Activated CD8-positive, alpha-beta memory T cell treated with anti-CD3 and anti-CD28 coated beads, Interleukin-2, amount 50 U/mL, for 4 hours (primary cell): ENCODE results near the gene PRM2.

Source experiments
- DNase-seq: peaks from one replicate; pipeline ENCODE4 v3.0.0-alpha.2; 2020

The PRM2 gene

DNA sequence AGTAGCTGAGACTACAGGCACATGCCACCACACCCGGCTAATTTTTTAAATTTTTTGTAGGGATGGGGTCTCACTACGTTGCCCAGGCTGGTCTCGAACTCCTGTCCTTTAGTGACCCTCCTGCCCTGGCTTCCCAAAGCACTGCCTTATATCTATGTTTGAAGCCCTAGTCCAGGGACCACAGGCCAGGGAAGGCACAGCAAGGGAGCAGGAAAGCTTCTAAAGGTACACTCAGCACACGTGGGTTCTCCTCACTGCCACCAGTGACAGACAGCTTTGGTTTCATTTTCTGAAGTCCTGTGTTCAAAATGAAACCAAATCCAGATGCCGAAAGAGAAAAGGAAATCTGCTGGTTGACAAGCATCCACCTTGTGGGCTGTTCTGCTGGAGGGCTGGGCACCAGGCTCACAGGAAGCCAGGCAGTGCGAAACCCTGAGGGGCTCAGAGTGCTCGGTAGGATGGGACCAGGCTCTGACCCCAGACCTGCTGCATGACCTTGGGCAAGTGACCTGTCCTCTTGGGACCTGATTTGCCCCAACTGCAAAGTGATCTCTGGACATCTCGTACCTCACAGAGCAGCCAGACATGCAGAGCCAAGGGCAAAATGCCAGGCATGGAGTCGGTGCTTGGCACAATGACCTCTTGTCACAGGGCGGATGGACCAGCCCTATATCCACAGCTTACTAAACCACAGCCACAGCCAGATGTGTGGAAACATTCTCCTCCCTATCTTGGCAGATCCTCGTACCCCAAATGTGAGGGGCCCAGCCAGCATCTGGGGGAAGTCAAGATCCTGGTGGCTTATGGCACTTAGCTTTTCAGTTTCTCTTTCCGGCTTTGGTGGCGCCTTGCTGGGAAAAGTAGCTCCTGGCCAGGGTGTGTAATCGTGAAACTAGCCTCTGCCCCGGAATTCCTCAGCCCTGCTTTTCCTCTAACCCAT is 17.5 kb downstream of the PRM2 start:
- DNase-seq, result no peak

- DNase-seq, result peak; percentile 61
These were observed 18.9 kb downstream of the PRM2 start for GRCh38 chr16:11257131-11257938.

- peak; percentile 42 for DNase-seq
These were observed 19.6 kb downstream of the PRM2 start for GRCh38 chr16:11256661-11257130.

- DNase-seq, result peak; percentile 88
These were observed 20.3 kb downstream of the PRM2 start, which contains the start of gene SOCS1 for GRCh38 chr16:11255737-11256660. Gene SOCS1, minus strand, starts transcription at chr16:11256204. Its CDS starts 726 bp downstream, at chr16:11255478.

DNA sequence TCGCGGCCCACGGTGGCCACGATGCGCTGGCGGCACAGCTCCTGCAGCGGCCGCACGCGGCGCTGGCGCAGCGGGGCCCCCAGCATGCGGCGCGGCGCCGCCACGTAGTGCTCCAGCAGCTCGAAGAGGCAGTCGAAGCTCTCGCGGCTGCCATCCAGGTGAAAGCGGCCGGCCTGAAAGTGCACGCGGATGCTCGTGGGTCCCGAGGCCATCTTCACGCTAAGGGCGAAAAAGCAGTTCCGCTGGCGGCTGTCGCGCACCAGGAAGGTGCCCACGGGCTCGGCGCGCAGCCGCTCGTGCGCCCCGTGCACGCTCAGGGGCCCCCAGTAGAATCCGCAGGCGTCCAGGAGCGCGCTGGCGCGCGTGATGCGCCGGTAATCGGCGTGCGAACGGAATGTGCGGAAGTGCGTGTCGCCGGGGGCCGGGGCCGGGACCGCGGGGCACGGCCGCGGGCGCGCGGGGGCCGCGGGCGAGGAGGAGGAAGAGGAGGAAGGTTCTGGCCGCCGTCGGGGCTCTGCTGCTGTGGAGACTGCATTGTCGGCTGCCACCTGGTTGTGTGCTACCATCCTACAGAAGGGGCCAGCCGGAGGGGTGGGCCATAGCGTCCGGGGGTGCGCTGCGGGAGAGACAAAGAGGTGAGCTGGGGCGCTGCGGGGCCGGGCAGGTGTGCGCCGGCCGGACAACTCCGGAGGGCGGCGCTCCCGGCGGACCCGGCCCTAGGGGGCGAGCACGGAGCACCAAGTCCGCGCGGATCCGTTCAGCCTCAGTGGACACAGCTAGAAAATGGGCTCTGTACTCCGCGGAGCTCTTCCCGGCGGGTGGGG is 21.2 kb downstream of the PRM2 start:
- peak; percentile 64 for DNase-seq

- DNase-seq, result no peak
These were observed 22.0 kb downstream of the PRM2 start for GRCh38 chr16:11253995-11254912.

DNA sequence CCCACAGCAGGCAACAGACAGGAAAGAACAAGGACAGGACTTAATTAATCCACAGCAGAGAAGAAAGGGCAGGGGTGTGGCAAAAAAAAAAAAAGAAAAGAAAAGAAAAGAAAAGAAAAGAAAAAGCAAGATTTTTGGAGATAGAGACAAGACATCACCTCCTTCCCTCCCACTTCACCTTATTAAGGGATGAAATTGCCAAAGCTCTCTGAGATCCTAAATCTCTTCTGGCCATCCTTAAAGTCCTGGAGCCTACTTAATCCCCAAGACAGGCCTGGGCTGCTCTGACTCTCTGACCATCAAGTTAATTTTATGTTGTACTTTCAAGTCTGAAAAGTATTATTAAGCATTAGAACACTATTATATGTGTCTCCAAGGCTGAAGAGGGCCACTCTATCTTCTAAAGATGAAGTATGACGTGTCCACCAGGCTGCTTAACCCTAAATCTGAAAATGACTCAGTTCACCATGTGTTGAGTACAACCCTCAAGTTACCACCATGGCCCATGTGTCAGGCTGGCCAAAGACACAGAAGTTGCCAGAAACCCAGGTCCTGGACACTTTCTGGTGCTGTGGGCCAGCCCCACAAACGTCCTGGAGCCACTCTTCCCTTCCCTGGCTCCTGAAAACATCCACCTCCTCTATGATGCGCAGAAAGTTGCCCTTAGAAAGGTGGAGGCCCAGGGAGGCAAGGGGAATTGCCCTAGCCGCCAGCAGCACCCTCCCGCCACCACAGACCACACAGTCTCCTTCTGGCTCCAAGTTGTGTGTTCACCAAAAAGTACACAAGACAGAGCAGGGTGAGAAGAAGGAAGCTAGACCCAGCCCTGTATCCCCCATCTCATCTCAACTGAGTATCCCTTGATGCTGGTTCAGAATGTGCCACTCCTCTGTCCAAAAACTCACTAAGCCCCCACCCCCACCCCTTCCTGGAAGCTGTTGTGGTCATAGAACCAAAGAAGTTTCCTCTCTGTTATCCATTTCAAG is 23.0 kb downstream of the PRM2 start:
- DNase-seq, result peak; percentile 49

DNA sequence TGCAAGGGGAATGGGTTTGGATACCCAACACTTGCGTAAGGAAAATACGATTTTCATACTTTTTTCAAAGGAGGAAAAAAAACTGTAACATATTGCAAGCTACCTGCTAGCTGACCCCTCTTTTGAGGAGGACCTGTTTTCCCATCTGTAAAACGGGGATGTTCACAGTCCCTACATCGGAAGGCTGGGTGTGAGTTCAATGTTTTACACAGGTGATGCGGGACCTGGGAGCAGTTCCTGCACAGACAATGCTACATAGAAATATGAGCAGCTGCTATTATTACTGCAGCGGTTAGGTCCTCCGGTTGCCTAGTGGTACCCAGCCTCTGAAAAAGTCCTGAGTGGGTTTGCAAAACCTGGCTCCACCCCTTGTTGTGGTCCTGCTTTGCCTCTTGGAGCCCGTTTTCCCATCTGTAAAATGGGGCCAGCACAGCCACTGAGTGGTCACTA is 23.8 kb downstream of the PRM2 start:
- DNase-seq, result no peak

DNA sequence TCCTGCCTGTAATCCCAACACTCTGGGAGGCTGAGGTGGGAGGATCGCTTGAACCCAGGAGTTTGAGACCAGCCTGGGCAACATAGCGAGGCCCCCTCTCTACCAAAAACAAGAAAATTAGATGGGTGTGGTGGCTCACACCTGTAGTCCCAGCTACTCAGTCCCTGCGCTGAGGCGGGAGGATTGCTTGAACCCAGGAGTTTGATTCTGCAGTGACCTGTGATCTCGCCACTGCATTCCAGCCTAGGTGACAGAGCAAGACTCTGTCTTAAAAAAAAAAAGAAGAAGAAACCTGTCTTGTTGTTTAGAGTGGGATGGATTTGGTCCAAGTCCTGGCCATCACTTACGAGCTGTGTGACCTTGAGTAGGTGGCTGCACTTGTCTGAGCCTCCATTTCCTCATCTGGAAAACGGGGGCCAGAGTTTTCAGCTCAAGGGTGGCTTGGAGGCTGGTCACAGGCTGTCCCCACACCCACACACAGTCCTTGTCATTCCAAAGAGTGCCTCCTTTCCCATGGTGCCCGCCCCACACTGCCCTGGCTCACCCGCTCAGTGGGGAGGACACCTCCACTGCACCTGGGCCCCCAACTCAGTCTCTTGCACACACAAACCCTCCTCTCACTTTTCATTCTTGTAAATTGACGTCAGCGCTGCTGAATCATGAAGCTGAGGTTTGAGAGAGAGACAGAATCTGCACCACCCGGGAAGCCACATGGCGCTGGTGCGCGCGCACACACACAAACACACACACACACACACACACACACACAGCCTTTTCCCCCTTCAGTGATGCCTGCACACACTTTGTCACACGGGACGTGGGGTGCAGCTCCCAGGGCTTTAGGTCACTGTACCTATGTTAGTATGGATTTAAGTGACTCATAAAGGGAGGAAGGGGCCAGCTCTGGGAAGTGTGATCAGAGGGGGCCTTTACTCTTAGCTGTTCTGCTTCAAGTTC is 24.5 kb downstream of the PRM2 start:
- DNase-seq, result peak; percentile 81

DNA sequence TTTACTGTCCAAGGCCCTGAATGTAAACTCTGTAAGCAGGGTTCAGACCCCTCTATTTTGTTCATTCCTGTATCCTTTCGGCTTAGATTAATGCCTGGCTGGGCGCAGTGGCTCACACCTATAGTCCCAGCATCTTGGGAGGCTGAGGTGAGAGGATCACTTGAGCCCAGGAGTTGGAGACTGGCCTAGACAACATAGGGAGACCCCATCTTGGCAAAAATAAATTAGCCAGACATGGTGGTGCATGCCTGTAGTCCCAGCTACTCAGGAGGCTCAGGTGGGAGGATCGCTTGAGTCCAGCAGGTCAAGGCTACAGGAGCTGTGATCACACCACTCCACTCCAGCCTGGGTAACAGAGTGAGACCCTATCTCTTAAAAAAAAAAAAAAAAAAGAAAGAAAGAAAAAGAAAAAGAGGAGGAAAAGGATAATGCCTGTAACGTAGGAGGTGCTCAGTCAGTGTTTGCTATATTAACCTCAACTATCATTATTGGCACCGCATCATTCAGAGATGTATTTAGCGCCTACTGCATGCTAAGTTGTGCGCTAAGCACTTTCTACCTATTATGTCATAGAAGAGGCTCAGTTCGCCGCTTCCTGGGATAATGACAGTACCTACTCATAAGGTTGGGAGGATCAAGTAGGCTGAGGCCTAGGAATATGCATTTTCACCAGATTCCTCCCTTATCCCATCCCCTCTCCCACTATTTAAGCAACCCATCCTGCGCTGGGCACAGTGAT is 25.3 kb downstream of the PRM2 start:
- DNase-seq, result no peak

DNA sequence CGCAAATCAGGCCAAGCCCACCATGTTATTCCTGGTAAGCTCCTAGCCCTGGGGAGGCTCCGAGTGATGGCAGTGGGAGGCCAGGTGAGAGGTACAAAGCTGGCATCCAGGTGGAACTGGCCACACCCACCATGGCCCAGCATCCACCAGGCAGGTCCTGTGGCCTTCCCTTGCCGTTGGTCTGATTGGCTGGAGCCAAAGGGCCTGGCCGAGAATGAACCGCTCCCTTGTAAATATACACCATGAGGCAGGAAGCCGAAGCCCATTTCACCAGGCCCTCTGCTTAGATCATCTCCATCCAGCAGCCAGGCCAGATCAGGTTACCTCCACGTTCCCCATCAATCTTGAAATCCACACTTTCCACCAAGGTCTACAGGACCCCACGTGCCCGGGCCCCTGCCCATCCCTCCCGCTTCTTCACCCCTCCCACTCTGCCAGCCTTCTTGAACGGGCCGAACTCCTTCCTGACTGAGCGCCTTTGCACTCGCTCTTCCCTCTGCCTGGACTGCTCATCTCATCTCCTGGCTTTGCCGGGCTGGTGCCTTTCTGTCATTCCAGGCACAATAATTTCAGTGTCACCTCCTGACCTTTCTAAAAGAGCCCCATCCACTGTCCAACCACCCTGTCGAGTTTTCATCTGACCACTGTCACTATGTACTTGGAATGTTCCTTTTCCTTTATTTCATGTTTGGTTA is 26.0 kb downstream of the PRM2 start:
- no peak for DNase-seq

DNA sequence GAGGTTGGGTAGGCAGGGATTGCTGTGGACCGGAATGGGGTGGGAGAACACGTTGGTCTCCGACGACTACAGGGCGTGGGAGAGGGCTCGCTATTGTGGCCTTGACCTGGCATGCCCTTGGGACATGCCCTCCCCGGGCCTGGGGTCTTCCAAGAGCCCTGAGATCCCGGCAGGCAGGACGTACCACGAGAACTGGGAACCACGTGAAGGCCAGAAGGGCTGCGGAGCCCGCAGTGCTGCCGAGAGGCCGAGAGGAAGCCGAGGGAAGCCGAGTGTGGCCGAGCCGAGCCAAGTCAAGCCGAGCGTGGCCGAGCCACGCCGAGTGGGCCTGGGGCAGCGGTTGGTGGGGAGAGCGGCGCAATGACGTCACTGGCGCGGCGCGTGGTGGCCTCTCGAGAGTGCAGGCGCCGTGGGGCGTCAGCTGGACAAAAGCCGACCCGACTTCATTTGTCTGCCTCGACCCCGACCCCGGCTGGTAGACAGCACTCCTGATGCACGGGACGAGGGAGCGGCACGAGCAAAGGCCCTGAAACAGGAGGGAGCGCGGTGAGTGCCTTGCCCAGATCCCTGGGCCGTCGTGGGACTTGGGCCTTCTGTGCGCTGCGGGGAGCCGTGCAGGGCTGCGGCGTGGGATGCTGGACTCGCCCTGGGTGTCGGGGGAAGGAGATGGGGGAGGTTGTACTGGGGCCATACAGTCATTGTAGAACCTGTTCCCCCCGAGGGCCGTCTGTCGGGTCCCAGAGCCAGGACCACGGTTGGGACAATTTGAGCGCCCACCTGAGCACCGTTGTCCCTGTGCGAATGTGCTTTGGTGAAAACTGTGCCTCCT is 26.8 kb downstream of the PRM2 start:
- DNase-seq, result no peak

DNA sequence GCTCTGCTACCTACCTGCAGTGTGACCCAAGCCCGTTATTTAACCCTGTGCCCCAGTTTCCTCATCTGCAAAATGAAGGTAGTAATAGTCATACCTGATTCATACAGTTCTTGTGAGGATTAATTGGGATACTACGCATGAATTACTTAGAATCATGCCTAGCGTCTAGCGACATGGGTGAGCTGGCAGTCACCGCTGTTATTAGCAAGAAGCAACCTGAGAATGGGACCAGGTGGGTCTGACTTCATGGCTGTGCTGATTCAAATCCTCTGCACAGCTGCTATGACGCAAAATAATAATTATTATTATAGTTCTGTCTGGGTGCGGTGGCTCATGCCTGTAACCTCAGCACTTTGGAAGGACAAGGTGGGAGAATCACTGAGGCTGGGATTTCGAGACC is 28.1 kb downstream of the PRM2 start:
- no peak for DNase-seq

DNA sequence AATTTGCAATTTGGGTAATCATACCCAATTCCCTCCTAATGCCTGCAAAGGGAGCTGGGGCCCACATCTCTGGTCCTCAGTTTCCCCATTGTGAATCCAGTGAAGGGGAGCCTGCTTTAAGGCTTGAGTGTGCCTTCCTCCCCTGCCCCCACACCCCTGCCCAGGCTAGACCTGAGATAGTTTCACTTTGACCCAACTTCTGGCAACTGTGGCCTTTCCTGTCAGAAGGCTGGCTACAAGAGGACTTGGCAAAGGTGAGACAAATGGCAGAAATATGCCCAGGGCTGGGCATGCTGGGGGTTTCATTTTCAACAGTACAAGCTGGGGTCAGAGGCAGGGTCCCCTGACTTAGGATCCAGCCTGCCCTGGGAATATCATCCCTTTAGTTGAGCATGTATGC is 30.3 kb downstream of the PRM2 start:
- DNase-seq, result no peak

DNA sequence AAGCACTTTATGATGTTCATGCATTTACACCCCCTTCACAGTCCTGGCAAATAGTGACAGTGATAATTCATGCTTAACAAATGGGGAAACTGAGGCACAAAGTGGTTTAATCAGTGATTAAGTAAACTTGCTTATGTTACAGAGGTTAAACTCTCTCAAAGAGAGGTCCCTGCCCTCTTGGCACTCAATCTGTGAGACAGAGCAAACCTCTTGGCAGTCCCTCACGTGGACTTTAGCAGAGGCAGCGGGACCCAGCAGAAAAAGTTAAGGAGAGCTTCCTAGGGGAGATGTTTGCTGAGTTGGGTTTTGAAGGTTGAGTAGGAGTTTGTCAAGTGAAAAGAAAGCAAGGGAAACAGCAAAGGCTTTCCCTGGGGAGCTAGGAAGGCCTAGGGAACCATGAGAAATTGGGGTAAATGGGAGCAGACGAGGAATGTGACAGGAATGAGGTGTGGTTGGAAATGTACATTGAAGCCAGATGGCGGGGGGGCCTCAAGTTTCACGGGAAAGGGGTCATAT is 31.0 kb downstream of the PRM2 start:
- DNase-seq, result no peak
